K562 (cell line): Measurements from ENCODE around the gene ADARB2. TPM values are rescaled to one million over a fixed set of nuclear protein-coding genes. Genes with fewer than 3 reads are reported as not detected.

Experiments used
- ATAC-seq: fragments of 200-7000 bp; cut with Tn5 transposase; 3 replicates; pipeline ENCODE4 v1.9.1; 2020; ENCODE audit warnings: moderate library complexity
- BruUV-seq: library from RNA; stranded (reverse); fragments of 400-500 nt; replicated peaks from 2 replicates; lab custom pipeline; 2021; lab: Mats Ljungman, UMichigan
- CTCF ChIA-PET: fragments of 300-600 bp; formaldehyde crosslinking; extraction: SDS; loops from one replicate; lab custom pipeline; 2021; ENCODE audit warnings: low intra/inter-chr PET ratio; lab: Yijun Ruan, JAX
- POLR2A ChIA-PET: fragments of 300-600, 350-650 bp; sonication (Branson Sonifier 250); formaldehyde crosslinking; extraction: SDS; loops from one replicate; lab custom pipeline; 2021; ENCODE audit warnings: antibody characterized with exemption, inconsistent platforms; lab: Yijun Ruan, JAX
- DNase-seq, 4 experiments: peaks; one replicate each; pipeline versions ENCODE4 v3.0.0 to v3.0.0-alpha.2; 2011 to 2018; ENCODE audit warnings: low spot score in 3 of 4, mixed read lengths in 3 of 4; ENCODE audit errors: extremely low read depth in 1 of 4
- FAIRE-seq: peaks from 2 replicates; lab custom pipeline; 2011; peaks lifted over from hg19 to GRCh38; lab: Jason Lieb, UNC
- H2AFZ ChIP-seq: 2 replicates; pipeline ENCODE4 v1.6.0; 2011; ENCODE audit warnings: low read depth, low read length, control low read depth, inconsistent platforms
- H3K27ac ChIP-seq: fragments of 200-600 bp; 3 replicates; pipeline ENCODE4 v1.8.0; 2011; ENCODE audit warnings: low read depth, mild to moderate bottlenecking, control low read depth, inconsistent platforms, low read length, moderate library complexity, mixed read lengths; ENCODE audit errors: extremely low read depth
- H3K27me3 ChIP-seq, 2 experiments: fragments of 300-600 bp in 1 of 2; 2 replicates in 1 of 2; 3 replicates in 1 of 2; pipeline versions ENCODE4 v1.6.0 to v1.8.0; 2011; ENCODE audit warnings: inconsistent platforms in 2 of 2, low read length in 2 of 2, mild to moderate bottlenecking in 1 of 2, mixed read lengths in 1 of 2, moderate library complexity in 1 of 2; ENCODE audit not compliant: control insufficient read depth in 2 of 2, insufficient read depth in 2 of 2
- H3K36me3 ChIP-seq: fragments of 300-600 bp; 3 replicates; pipeline ENCODE4 v1.8.0; 2011; ENCODE audit warnings: mild to moderate bottlenecking, low read length, inconsistent platforms; ENCODE audit not compliant: control insufficient read depth, insufficient read depth
- H3K4me1 ChIP-seq, 2 experiments: fragments of 200-600 bp in 1 of 2; replicated peaks in 1 of 2; 2 replicates in 1 of 2; 3 replicates in 1 of 2; pipeline versions ENCODE4 v1.5.1 to v1.8.0; 2011; ENCODE audit warnings: inconsistent platforms in 2 of 2, low read length in 2 of 2, mild to moderate bottlenecking in 1 of 2, mixed read lengths in 1 of 2, moderate library complexity in 1 of 2; ENCODE audit not compliant: control insufficient read depth in 2 of 2, insufficient read depth in 2 of 2
- H3K4me2 ChIP-seq: 2 replicates; pipeline ENCODE4 v1.6.1; 2011; ENCODE audit warnings: low read length, control low read depth, inconsistent platforms, mixed read lengths; ENCODE audit not compliant: insufficient read depth
- H3K4me3 ChIP-seq: fragments of 200-600 bp; sonication (generic), shearing (Covaris generic); 2 replicates; pipeline ENCODE4 v1.5.1; 2016; ENCODE audit warnings: control low read depth, inconsistent platforms
- H3K79me2 ChIP-seq: fragments of 200-600 bp; 3 replicates; pipeline ENCODE4 v1.8.0; 2011; ENCODE audit warnings: low read length, inconsistent platforms; ENCODE audit not compliant: control insufficient read depth, insufficient read depth
- H3K9ac ChIP-seq, 2 experiments: 2 replicates each; pipeline versions ENCODE4 v1.6.0 to v1.6.1; 2011; ENCODE audit warnings: low read depth in 2 of 2, low read length in 2 of 2, control low read depth in 1 of 2, inconsistent platforms in 1 of 2, mild to moderate bottlenecking in 1 of 2, mixed read lengths in 1 of 2; ENCODE audit not compliant: insufficient read depth in 1 of 2
- H3K9me1 ChIP-seq: one replicate; pipeline ENCODE4 v1.6.0; 2011; ENCODE audit warnings: inconsistent platforms, mild to moderate bottlenecking, low read length, moderate library complexity; ENCODE audit not compliant: control insufficient read depth, insufficient read depth
- H3K9me3 ChIP-seq: replicated peaks from 2 replicates; pipeline ENCODE4 v1.5.1; 2011; ENCODE audit warnings: low read depth, low read length, inconsistent platforms; ENCODE audit not compliant: control insufficient read depth, insufficient read depth
- H4K20me1 ChIP-seq: replicated peaks from 2 replicates; pipeline ENCODE4 v1.6.1; 2011; ENCODE audit warnings: low read length, inconsistent platforms, mixed read lengths; ENCODE audit not compliant: control insufficient read depth, insufficient read depth
- CBX2 ChIP-seq: fragments of 200-600 bp; sonication (generic); IDR thresholded peaks from one replicate; pipeline ENCODE4 v1.6.1; 2012; ENCODE audit warnings: mild to moderate bottlenecking, low read length, inconsistent platforms; ENCODE audit not compliant: insufficient read depth, poor library complexity, severe bottlenecking
- CREB1 ChIP-seq, 2 experiments: sonication (generic) in 1 of 2; formaldehyde crosslinking in 1 of 2; IDR thresholded peaks; 2 replicates each; pipeline versions ENCODE4 v1.6.1 to v1.8.0; 2012 to 2022; ENCODE audit warnings: inconsistent platforms in 1 of 2, mild to moderate bottlenecking in 1 of 2, missing genetic modification reagents in 1 of 2, moderate library complexity in 1 of 2
- CSDE1 ChIP-seq, 2 experiments: fragments of 450-650 bp; IDR thresholded peaks; 2 replicates each; pipeline ENCODE4 v1.6.1; 2016; ENCODE audit warnings: mild to moderate bottlenecking in 1 of 2
- EHMT2 ChIP-seq: fragments of 450-650 bp; IDR thresholded peaks from 2 replicates; pipeline ENCODE4 v1.6.1; 2018; ENCODE audit warnings: antibody characterized with exemption
- ESRRB ChIP-seq: fragments of 250-450 bp; sonication (Bioruptor Pico); IDR thresholded peaks from 2 replicates; pipeline ENCODE4 v1.5.0; 2020; ENCODE audit warnings: mild to moderate bottlenecking, moderate library complexity, borderline replicate concordance
- FOXA1 ChIP-seq: fragments of 450-650 bp; IDR thresholded peaks from 2 replicates; pipeline ENCODE4 v1.6.1; 2016; ENCODE audit warnings: mild to moderate bottlenecking, borderline replicate concordance
- OTX1 ChIP-seq: fragments of 450-650 bp; formaldehyde crosslinking; IDR thresholded peaks from 2 replicates; pipeline ENCODE4 v1.4.0; 2022; ENCODE audit warnings: mild to moderate bottlenecking
- SREBF1 ChIP-seq: fragments of 150-350 bp; IDR thresholded peaks from 2 replicates; pipeline ENCODE4 v1.6.1; 2014; ENCODE audit warnings: antibody characterized with exemption, low read depth, low read length, borderline replicate concordance
- ZNF146 ChIP-seq: IDR thresholded peaks from one replicate; pipeline ENCODE4 v1.6.1; 2018; ENCODE audit warnings: missing compliant biosample characterization; ENCODE audit not compliant: unreplicated experiment
- WGBS: fragments of 100-300 bp; shearing (Covaris generic); methylation state at CpG from one replicate; pipeline ENCODE4 v1.1.6; 2016; ENCODE audit warnings: low coverage, mixed read lengths; ENCODE audit not compliant: insufficient coverage; ENCODE audit errors: missing lambda C conversion rate; 5-methylcytosine and 5-hydroxymethylcytosine counted together
- in situ Hi-C: fragments of 300-500 bp; cut with MboI; formaldehyde crosslinking; loops from 4 replicates; pipeline ENCODE4 v1.15.0; 2018; ENCODE audit warnings: inconsistent platforms, mixed read lengths
- intact Hi-C: fragments of 100-400 bp; cut with micrococcal nuclease; formaldehyde crosslinking; loops from 2 replicates; pipeline ENCODE4 v1.14.2; 2022
- polyA plus RNA-seq, 8 experiments: library from polyadenylated mRNA; depleted of rRNA in 4 of 8; stranded (reverse) in 5 of 8; unstranded in 3 of 8; fragments of >200 nt; fragmentation: Nextera tagmentation in 2 of 8; fragmentation: Illumina TruSeq in 1 of 8; extraction: Ambion mirVana in 2 of 8; extraction: Trizol in 1 of 8; gene quantifications; 2 replicates each; pipeline versions ENCODE4 v1.2.1 to v1.2.3, GENCODE V29; 2011 to 2014; ENCODE audit warnings: inconsistent platforms in 1 of 8, missing spikeins in 1 of 8
- total RNA-seq, 7 experiments: library from RNA; depleted of rRNA in 6 of 7; stranded (reverse); fragments of >200 nt in 6 of 7; fragmentation: Illumina TruSeq in 2 of 7; extraction: Trizol in 2 of 7; gene quantifications; 2 replicates each; pipeline versions ENCODE4 v1.2.1 to v1.2.3, GENCODE V29; 2011 to 2021; ENCODE audit warnings: low replicate concordance in 1 of 7
- TF ChIP-seq, protein P1 (sequence below): fragments of 250-450 bp; sonication (Bioruptor Pico); IDR thresholded peaks from 2 replicates; pipeline ENCODE4 v1.5.0; 2021; ENCODE audit warnings: mild to moderate bottlenecking, borderline replicate concordance

ADARB2 gene
- total and polyA plus RNA-seq, 9 of the 15 experiments (the other 6 are each of a cell fraction or from before 2014, with no cell fraction given): not detected

DNA sequence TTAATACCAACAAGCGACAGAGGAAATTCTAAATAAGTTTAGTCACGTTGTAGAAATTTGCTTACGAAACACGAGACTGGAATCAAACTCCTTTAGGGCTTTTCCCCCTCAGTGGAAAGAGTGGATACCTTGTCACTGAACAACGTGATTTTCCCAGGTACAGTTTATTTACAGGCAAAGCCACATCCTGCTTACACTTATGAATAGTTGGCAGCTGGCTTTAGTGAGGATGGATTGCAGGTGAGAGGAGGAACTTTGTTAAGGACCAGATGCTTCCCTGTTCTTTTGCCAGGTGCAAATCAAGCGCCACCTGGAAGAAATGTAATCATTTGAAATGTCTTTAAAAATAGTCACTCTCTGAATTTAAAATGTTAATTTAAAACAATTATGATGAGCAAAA lies 282.4 kb downstream of the ADARB2 start:
- H3K9me3 ChIP-seq: no peaks in the 10 kb centered on the region
- no peak overlapping the region for H3K9ac ChIP-seq
- H3K4me3 ChIP-seq: no peak overlapping the region
- DNase-seq: no peak
- H3K36me3 ChIP-seq: no peaks in the 10 kb centered on the region
- no TSS peak for BruUV-seq
- ATAC-seq: no peak
- no peaks in the 10 kb centered on the region for H3K9me1 ChIP-seq
- no peak overlapping the region for H2AFZ ChIP-seq
- H3K4me2 ChIP-seq: no peak overlapping the region
- no peaks in the 10 kb centered on the region for H4K20me1 ChIP-seq
- FAIRE-seq: no peak
- no peaks in the 10 kb centered on the region for H3K79me2 ChIP-seq
- CTCF ChIA-PET: no interaction called here
- in situ Hi-C loops: no loop called here
- TF ChIP-seq SREBF1 (no peak), EHMT2 (no peak), CBX2 (no peak), ZNF146 (CRISPR knock-in tag) (no peak), CSDE1 (IDR thresholded peaks at IDR 0.05) (no peak), FOXA1 (no peak), ESRRB (CRISPR knock-in tag) (no peak), CREB1 (IDR thresholded peaks at IDR 0.05) (no peak), CREB1 (CRISPR knock-in tag; IDR thresholded peaks at IDR 0.05) (no peak), OTX1 (CRISPR knock-in tag) (no peak)
- TF ChIP-seq, protein P1, sequence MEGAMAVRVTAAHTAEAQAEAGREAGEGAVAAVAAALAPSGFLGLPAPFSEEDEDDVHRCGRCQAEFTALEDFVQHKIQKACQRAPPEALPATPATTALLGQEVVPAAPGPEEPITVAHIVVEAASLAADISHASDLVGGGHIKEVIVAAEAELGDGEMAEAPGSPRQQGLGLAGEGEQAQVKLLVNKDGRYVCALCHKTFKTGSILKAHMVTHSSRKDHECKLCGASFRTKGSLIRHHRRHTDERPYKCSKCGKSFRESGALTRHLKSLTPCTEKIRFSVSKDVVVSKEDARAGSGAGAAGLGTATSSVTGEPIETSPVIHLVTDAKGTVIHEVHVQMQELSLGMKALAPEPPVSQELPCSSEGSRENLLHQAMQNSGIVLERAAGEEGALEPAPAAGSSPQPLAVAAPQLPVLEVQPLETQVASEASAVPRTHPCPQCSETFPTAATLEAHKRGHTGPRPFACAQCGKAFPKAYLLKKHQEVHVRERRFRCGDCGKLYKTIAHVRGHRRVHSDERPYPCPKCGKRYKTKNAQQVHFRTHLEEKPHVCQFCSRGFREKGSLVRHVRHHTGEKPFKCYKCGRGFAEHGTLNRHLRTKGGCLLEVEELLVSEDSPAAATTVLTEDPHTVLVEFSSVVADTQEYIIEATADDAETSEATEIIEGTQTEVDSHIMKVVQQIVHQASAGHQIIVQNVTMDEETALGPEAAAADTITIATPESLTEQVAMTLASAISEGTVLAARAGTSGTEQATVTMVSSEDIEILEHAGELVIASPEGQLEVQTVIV (CRISPR knock-in tag): no peak
- H3K4me1 ChIP-seq: no peaks in the 10 kb centered on the region
- 0% methylated on average over 6 of the region's 6 CpGs for WGBS
- intact Hi-C loops: no loop called here
- H3K27ac ChIP-seq: no peak overlapping the region
- POLR2A ChIA-PET: no interaction called here
- H3K27me3 ChIP-seq: peaks cover 0 to 8% of the 10 kb centered on the region in 2 experiments; a peak in 1 of 5 replicates
